AML-193 (cell line): ENCODE measurements around the gene PTPRJ.
"Not testable (repeated sequence)": the region's sequence is repeated elsewhere in the genome, so short reads cannot be mapped to it uniquely, and the experiment has no call there.

Experiments
- DNase-seq, 2 experiments: peaks; one replicate each; lab custom pipeline; 2025; lab: John Stamatoyannopoulos, UW

The PTPRJ gene

GRCh38 chr11:47980088-47980906, at the start of gene PTPRJ:
PTPRJ (plus strand) TSS chr11:47980559; CDS start chr11:47980913, 354 bp downstream.
- no peak for DNase-seq

GRCh38 chr11:47932544-47932943, 47.8 kb upstream of the PTPRJ start:
- no peak for DNase-seq

- DNase-seq = not testable (repeated sequence)
Measured at GRCh38 chr11:47933797-47934196, 46.6 kb upstream of the PTPRJ start.

GRCh38 chr11:47938791-47939560, 41.4 kb upstream of the PTPRJ start:
- no peak for DNase-seq

- DNase-seq = no peak
Measured at GRCh38 chr11:47940904-47941649, 39.3 kb upstream of the PTPRJ start.

GRCh38 chr11:47941907-47942558, 38.3 kb upstream of the PTPRJ start:
- peak; percentile 38 to 52 for DNase-seq

GRCh38 chr11:47943721-47944586, 36.4 kb upstream of the PTPRJ start:
- DNase-seq = no peak

- DNase-seq = no peak
Measured at GRCh38 chr11:47944632-47945031, 35.7 kb upstream of the PTPRJ start.

- DNase-seq = peak; percentile 91 to 94
Measured at GRCh38 chr11:47946682-47947559, 33.4 kb upstream of the PTPRJ start.

GRCh38 chr11:47948137-47948536, 32.2 kb upstream of the PTPRJ start:
- no peak for DNase-seq

GRCh38 chr11:47949001-47949675, 31.2 kb upstream of the PTPRJ start:
- DNase-seq = not testable (repeated sequence)

GRCh38 chr11:47950396-47950795, 30.0 kb upstream of the PTPRJ start:
- DNase-seq = no peak

GRCh38 chr11:47951504-47951903, 28.9 kb upstream of the PTPRJ start:
- peak; percentile 43 to 70 for DNase-seq

GRCh38 chr11:47955061-47955755, 25.2 kb upstream of the PTPRJ start:
- DNase-seq = peak; percentile 41 to 45

- no peak for DNase-seq
Measured at GRCh38 chr11:47960015-47960414, 20.3 kb upstream of the PTPRJ start.

GRCh38 chr11:47961383-47961782, 19.0 kb upstream of the PTPRJ start:
- no peak for DNase-seq

- no peak for DNase-seq
Measured at GRCh38 chr11:47964546-47964945, 15.8 kb upstream of the PTPRJ start.
